Thoracic aorta (tissue), 2 donors: ENCODE data around the gene FHL3. TPM values are rescaled to one million over a fixed set of nuclear protein-coding genes. Genes with fewer than 3 reads are reported as not detected.

Experiments used
- ATAC-seq: fragments of 150-250 bp; one replicate; pipeline ENCODE4 v1.8.0; 2017; ENCODE audit warnings: low read depth; ENCODE audit not compliant: insufficient number of reproducible peaks, low FRiP score
- DNase-seq: peaks from one replicate; pipeline ENCODE4 v3.0.0-alpha.2; 2020; ENCODE audit warnings: low spot score
- H3K27ac ChIP-seq, 2 donors: fragments of 200-600 bp; sonication (generic); 1 replicate in 1 of 2; 2 replicates in 1 of 2; pipeline ENCODE4 v1.5.1; 2016; ENCODE audit warnings: mild to moderate bottlenecking in 2 of 2, moderate library complexity in 2 of 2
- H3K27me3 ChIP-seq: fragments of 200-600 bp; sonication (generic); replicated peaks from 2 replicates; pipeline ENCODE4 v1.6.0; 2016; ENCODE audit warnings: mild to moderate bottlenecking; ENCODE audit not compliant: insufficient read depth
- H3K36me3 ChIP-seq: fragments of 200-600 bp; sonication (generic); one replicate; pipeline ENCODE4 v1.5.1; 2016
- H3K4me1 ChIP-seq, 2 donors: fragments of 200-600 bp; sonication (generic); 1 replicate in 1 of 2; 2 replicates in 1 of 2; pipeline versions ENCODE4 v1.5.1 to v1.6.0; 2016; ENCODE audit warnings: low read depth in 2 of 2, mild to moderate bottlenecking in 1 of 2; ENCODE audit not compliant: control insufficient read depth in 1 of 2
- H3K4me3 ChIP-seq: fragments of 200-600 bp; sonication (generic); 2 replicates; pipeline ENCODE4 v1.5.1; 2016; ENCODE audit warnings: mild to moderate bottlenecking
- H3K9me3 ChIP-seq: fragments of 200-600 bp; sonication (generic); 2 replicates; pipeline ENCODE4 v1.5.1; 2016
- CTCF ChIP-seq: fragments of 200-600 bp; sonication (generic); IDR thresholded peaks from one replicate; pipeline ENCODE4 v1.5.1; 2019; ENCODE audit warnings: antibody characterized with exemption
- total RNA-seq, 2 donors: library from RNA; depleted of rRNA; stranded (reverse); fragments of >200 nt; gene quantifications; one replicate each; pipeline versions ENCODE4 v1.1.0 to v1.2.3, GENCODE V29; 2016

Gene FHL3
- total RNA-seq, 2 donors from 2014 or later: 57.0 to 90.7 TPM

- Histone ChIP-seq H3K27me3 (no peaks in the 10 kb centered on the region), H3K4me1 (peaks cover 48 to 67% of the 10 kb centered on the region in 2 donors), H3K4me3 (peak overlapping the region; percentile 87), H3K9me3 (no peaks in the 10 kb centered on the region), H3K27ac (peak overlapping the region; percentile 75 to 90), H3K36me3 (no peaks in the 10 kb centered on the region)
- no peak for TF ChIP-seq CTCF
- DNase-seq: no peak
- ATAC-seq: no peak
These were observed 1.8 kb downstream of the FHL3 start for GRCh38 chr1:38003261-38004250.

DNA sequence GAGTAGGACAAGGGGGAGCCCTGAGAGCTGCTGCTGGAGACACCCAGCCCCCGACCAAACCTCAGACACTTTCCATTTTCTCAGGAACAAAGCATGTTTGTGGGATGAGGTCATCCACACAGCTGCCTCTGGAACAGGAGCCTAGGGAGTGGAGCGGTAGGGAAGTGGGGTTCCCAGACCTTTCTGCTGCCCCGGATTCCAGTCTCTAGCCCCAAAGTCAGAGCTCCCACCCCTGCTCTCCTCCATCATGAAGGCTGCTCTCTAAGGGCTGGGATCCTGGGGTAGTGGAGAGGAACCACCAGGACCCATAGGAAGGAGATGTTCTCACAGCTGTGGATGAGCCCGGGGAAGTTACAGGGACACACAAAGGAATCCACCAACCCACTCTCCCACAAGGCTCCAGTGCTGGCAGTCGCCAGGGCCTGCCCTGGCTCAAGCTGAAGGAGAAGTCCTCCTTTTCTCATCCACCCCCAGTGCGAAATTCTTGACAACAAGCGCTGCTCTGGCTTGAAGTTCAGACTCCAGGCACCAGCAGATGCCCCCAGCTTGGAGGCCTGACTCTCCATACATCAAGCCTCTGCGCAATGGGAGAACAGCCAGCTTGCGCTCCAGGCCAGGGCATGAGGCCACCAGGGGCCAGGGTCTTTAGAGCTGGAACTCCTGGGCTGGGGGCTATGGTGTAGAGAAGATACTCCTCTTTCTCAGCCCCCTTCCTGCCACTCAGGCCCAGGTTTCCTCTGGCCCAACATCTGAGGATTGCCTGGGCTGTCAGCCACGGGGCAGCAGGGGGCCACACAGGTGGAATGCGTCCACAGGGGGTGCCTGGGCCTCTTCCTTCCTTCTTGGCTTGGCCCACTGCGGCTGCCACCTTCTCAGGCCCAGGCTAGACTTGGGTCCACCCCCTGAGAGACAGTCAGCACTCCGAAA lies 4.5 kb downstream of the FHL3 start:
- Histone ChIP-seq H3K9me3 (no peaks in the 10 kb centered on the region), H3K4me1 (peaks cover 58 to 83% of the 10 kb centered on the region in 2 donors), H3K27me3 (no peaks in the 10 kb centered on the region), H3K4me3 (peak overlapping the region; percentile 51), H3K36me3 (peaks cover 7% of the 10 kb centered on the region), H3K27ac (peak overlapping the region; percentile 96 to 97)
- no peak for ATAC-seq
- TF ChIP-seq CTCF: no peak
- DNase-seq: no peak

DNA sequence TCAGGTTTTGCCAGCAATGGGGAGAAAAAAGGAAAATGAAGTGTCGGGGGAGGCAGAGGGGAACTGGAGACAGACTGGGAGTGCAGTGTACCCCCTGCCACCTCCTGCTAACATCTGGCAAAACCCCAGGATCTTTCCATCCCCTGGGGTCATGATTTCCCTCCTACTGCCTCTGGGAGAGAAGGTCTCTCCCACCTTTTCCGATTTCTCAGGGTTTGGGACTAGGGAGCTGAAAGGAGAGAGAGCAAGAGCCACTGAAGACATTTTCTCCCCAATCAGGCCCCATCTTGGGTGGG lies 5.1 kb downstream of the FHL3 start:
- H3K9me3 ChIP-seq: no peaks in the 10 kb centered on the region
- ATAC-seq (no peak), DNase-seq (no peak)
- H3K36me3 ChIP-seq: peaks cover 7% of the 10 kb centered on the region
- peaks cover 60 to 84% of the 10 kb centered on the region in 2 donors for H3K4me1 ChIP-seq
- no peaks in the 10 kb centered on the region for H3K27me3 ChIP-seq
- H3K27ac ChIP-seq: peak overlapping the region; percentile 96 to 97
- peak overlapping the region; percentile 51 for H3K4me3 ChIP-seq
- no peak for TF ChIP-seq CTCF

- no peak for DNase-seq
- Histone ChIP-seq H3K27ac (peak overlapping the region; percentile 96 to 97), H3K4me1 (peaks cover 65 to 87% of the 10 kb centered on the region in 2 donors), H3K27me3 (no peaks in the 10 kb centered on the region), H3K4me3 (peak overlapping the region; percentile 51), H3K9me3 (no peaks in the 10 kb centered on the region), H3K36me3 (peaks cover 7% of the 10 kb centered on the region)
- ATAC-seq: no peak
- no peak for TF ChIP-seq CTCF
These were observed 5.7 kb downstream of the FHL3 start for GRCh38 chr1:37999430-38000232.
